ENCODE data around the gene ZC3HAV1.

ZC3HAV1 gene

GRCh38 chr7:139004321-139005090 lies 105.0 kb downstream of the ZC3HAV1 start:
- no peak for DNase-seq

GRCh38 chr7:138999414-138999813 lies 110.1 kb downstream of the ZC3HAV1 start:
- no peak for DNase-seq

Data from stimulated activated CD4-positive, alpha-beta T cell treated with anti-CD3 and anti-CD28 coated beads, Interleukin-12 subunit alpha, Interleukin-12 subunit beta, amount 100 ng/mL, for 4 hours (primary cell).